ENCODE measurements around the gene TAF5L. TPM values are rescaled to one million over a fixed set of nuclear protein-coding genes. Genes with fewer than 3 reads are reported as not detected.

Gene TAF5L
- total RNA-seq, 1 experiment from 2014 or later = 16.4 TPM

GRCh38 chr1:229620876-229621275 is 5.0 kb downstream of the TAF5L start:
- peaks cover 2% of the 10 kb centered on the region; the same call in 1 of the 2 replicates for H3K36me3 ChIP-seq (ENCODE audit: low read depth)
- H3K79me2 ChIP-seq (ENCODE audit: low read depth) = peaks cover 85% of the 10 kb centered on the region
- peaks cover 15% of the 10 kb centered on the region for H3K4me1 ChIP-seq (replicated peaks; ENCODE audit: insufficient read depth)
- POLR2A ChIA-PET (ENCODE audit: unreplicated experiment) = no interaction called here
- no peaks in the 10 kb centered on the region for H3K27me3 ChIP-seq (ENCODE audit: insufficient read depth, low read depth)
- intact Hi-C loops (cut with micrococcal nuclease; ENCODE audit: unreplicated experiment) = no loop called here
- no peak overlapping the region for H3K4me2 ChIP-seq
- no TSS peak for BruUV-seq (replicated peaks)
- no peaks in the 10 kb centered on the region for H3K9me3 ChIP-seq (ENCODE audit: insufficient read depth, low read depth)
- no peak for DNase-seq
- TF ChIP-seq EZH2 (IDR thresholded peaks at IDR 0.05; ENCODE audit: low read depth) (no peak), CTCF (conservative IDR thresholded peaks at IDR 0.05) (no peak)
- H4K20me1 ChIP-seq (ENCODE audit: insufficient read depth) = peaks cover 40% of the 10 kb centered on the region
- peaks cover 7% of the 10 kb centered on the region; the same call in 1 of the 2 replicates for H3F3A ChIP-seq (ENCODE audit: insufficient read depth, low read depth)
- CTCF ChIA-PET = no interaction called here
- no peak overlapping the region for H2AFZ ChIP-seq
- H3K4me3 ChIP-seq = no peak overlapping the region
- H3K27ac ChIP-seq = no peak overlapping the region
- H3K9me2 ChIP-seq (ENCODE audit: insufficient read depth) = no peaks in the 10 kb centered on the region

- DNase-seq = no peak
- H3K27me3 ChIP-seq (ENCODE audit: insufficient read depth, low read depth) = no peaks in the 10 kb centered on the region
- no peak overlapping the region for H3K4me2 ChIP-seq
- intact Hi-C loops (cut with micrococcal nuclease; ENCODE audit: unreplicated experiment) = no loop called here
- TF ChIP-seq EZH2 (IDR thresholded peaks at IDR 0.05; ENCODE audit: low read depth) (no peak), CTCF (conservative IDR thresholded peaks at IDR 0.05) (no peak)
- H3F3A ChIP-seq (ENCODE audit: insufficient read depth, low read depth) = peaks cover under 1% of the 10 kb centered on the region; the same call in 1 of the 2 replicates
- no peaks in the 10 kb centered on the region for H3K9me2 ChIP-seq (ENCODE audit: insufficient read depth)
- no peak overlapping the region for H3K4me3 ChIP-seq
- no peak overlapping the region for H2AFZ ChIP-seq
- no peaks in the 10 kb centered on the region for H3K9me3 ChIP-seq (ENCODE audit: insufficient read depth, low read depth)
- ChIA-PET CTCF (no interaction called here), POLR2A (ENCODE audit: unreplicated experiment) (no interaction called here)
- no TSS peak for BruUV-seq (replicated peaks)
- peaks cover 12% of the 10 kb centered on the region for H3K4me1 ChIP-seq (replicated peaks; ENCODE audit: insufficient read depth)
- H3K27ac ChIP-seq = no peak overlapping the region
- peaks cover 2% of the 10 kb centered on the region; the same call in 1 of the 2 replicates for H3K36me3 ChIP-seq (ENCODE audit: low read depth)
- H3K79me2 ChIP-seq (ENCODE audit: low read depth) = peaks cover 77% of the 10 kb centered on the region
- H4K20me1 ChIP-seq (ENCODE audit: insufficient read depth) = peaks cover 37% of the 10 kb centered on the region
These were observed 6.3 kb downstream of the TAF5L start for GRCh38 chr1:229619614-229620013.

GRCh38 chr1:229619002-229619401 is 6.9 kb downstream of the TAF5L start:
- ChIA-PET CTCF (no interaction called here), POLR2A (ENCODE audit: unreplicated experiment) (no interaction called here)
- no peak for TF ChIP-seq CTCF (conservative IDR thresholded peaks at IDR 0.05)
- no peak for TF ChIP-seq EZH2 (IDR thresholded peaks at IDR 0.05; ENCODE audit: low read depth)
- Histone ChIP-seq H3K4me3 (no peak overlapping the region), H3F3A (ENCODE audit: insufficient read depth, low read depth) (no peaks in the 10 kb centered on the region), H3K9me2 (ENCODE audit: insufficient read depth) (no peaks in the 10 kb centered on the region), H3K27me3 (ENCODE audit: insufficient read depth, low read depth) (no peaks in the 10 kb centered on the region), H4K20me1 (ENCODE audit: insufficient read depth) (peaks cover 31% of the 10 kb centered on the region), H3K9me3 (ENCODE audit: insufficient read depth, low read depth) (no peaks in the 10 kb centered on the region), H3K79me2 (ENCODE audit: low read depth) (peaks cover 71% of the 10 kb centered on the region), H2AFZ (no peak overlapping the region), H3K4me2 (no peak overlapping the region), H3K4me1 (replicated peaks; ENCODE audit: insufficient read depth) (peaks cover 6% of the 10 kb centered on the region), H3K27ac (no peak overlapping the region), H3K36me3 (ENCODE audit: low read depth) (peaks cover 2% of the 10 kb centered on the region; the same call in 1 of the 2 replicates)
- intact Hi-C loops (cut with micrococcal nuclease; ENCODE audit: unreplicated experiment) = no loop called here
- no TSS peak for BruUV-seq (replicated peaks)
- no peak for DNase-seq

All from PC-9 (cell line).